ENCODE measurements around the gene SOX4. TPM values are rescaled to one million over a fixed set of nuclear protein-coding genes. Genes with fewer than 3 reads are reported as not detected.

The SOX4 gene
- total RNA-seq, 1 donor from 2014 or later = 147 TPM

DNA sequence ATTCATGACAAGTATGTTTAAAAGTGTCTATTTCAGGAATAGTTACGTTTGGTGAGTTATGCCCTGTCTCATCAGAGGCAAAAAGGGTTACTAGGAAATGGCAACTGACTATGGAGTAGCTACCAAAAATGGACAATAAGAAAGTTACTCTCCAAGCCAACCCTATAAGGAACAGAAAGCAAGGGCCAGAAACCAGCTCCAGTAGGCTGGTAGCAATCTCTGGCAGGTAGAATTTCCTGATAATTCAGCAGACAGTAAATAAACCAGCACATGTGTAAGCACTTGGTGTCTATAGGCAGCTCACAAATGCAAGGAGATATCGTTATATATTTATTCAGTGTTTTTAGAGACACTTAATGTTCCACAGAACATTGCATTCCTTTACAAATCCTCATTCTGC is 20.3 kb downstream of the SOX4 start:
- TF ChIP-seq, protein P1, sequence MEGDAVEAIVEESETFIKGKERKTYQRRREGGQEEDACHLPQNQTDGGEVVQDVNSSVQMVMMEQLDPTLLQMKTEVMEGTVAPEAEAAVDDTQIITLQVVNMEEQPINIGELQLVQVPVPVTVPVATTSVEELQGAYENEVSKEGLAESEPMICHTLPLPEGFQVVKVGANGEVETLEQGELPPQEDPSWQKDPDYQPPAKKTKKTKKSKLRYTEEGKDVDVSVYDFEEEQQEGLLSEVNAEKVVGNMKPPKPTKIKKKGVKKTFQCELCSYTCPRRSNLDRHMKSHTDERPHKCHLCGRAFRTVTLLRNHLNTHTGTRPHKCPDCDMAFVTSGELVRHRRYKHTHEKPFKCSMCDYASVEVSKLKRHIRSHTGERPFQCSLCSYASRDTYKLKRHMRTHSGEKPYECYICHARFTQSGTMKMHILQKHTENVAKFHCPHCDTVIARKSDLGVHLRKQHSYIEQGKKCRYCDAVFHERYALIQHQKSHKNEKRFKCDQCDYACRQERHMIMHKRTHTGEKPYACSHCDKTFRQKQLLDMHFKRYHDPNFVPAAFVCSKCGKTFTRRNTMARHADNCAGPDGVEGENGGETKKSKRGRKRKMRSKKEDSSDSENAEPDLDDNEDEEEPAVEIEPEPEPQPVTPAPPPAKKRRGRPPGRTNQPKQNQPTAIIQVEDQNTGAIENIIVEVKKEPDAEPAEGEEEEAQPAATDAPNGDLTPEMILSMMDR (IDR thresholded peaks at IDR 0.05; ENCODE audit: insufficient read depth, low read length, poor library complexity, severe bottlenecking) = no peak
- no peaks in the 10 kb centered on the region for H3K36me3 ChIP-seq (ENCODE audit: control insufficient read depth, insufficient read depth, low read length)
- DNase-seq (ENCODE audit: low read depth) = no peak
- no peaks in the 10 kb centered on the region for H3K27me3 ChIP-seq (ENCODE audit: control insufficient read depth, insufficient read depth, low read length)
- no peak overlapping the region for H3K4me3 ChIP-seq (ENCODE audit: low read depth, low read length)

- no peak for DNase-seq (ENCODE audit: low read depth)
- TF ChIP-seq, protein P1 (IDR thresholded peaks at IDR 0.05; ENCODE audit: insufficient read depth, low read length, poor library complexity, severe bottlenecking) = no peak
- H3K27me3 ChIP-seq (ENCODE audit: control insufficient read depth, insufficient read depth, low read length) = no peaks in the 10 kb centered on the region
- H3K36me3 ChIP-seq (ENCODE audit: control insufficient read depth, insufficient read depth, low read length) = no peaks in the 10 kb centered on the region
- no peak overlapping the region for H3K4me3 ChIP-seq (ENCODE audit: low read depth, low read length)
These were observed 20.7 kb downstream of the SOX4 start for GRCh38 chr6:21614226-21614625.

GRCh38 chr6:21615504-21615903 is 22.0 kb downstream of the SOX4 start:
- Histone ChIP-seq H3K4me3 (ENCODE audit: low read depth, low read length) (no peak overlapping the region), H3K27me3 (ENCODE audit: control insufficient read depth, insufficient read depth, low read length) (no peaks in the 10 kb centered on the region), H3K36me3 (ENCODE audit: control insufficient read depth, insufficient read depth, low read length) (no peaks in the 10 kb centered on the region)
- TF ChIP-seq, protein P1 (IDR thresholded peaks at IDR 0.05; ENCODE audit: insufficient read depth, low read length, poor library complexity, severe bottlenecking) = no peak
- no peak for DNase-seq (ENCODE audit: low read depth)

GRCh38 chr6:21616005-21616404 is 22.5 kb downstream of the SOX4 start:
- TF ChIP-seq, protein P1 (IDR thresholded peaks at IDR 0.05; ENCODE audit: insufficient read depth, low read length, poor library complexity, severe bottlenecking) = no peak
- DNase-seq (ENCODE audit: low read depth) = no peak

DNA sequence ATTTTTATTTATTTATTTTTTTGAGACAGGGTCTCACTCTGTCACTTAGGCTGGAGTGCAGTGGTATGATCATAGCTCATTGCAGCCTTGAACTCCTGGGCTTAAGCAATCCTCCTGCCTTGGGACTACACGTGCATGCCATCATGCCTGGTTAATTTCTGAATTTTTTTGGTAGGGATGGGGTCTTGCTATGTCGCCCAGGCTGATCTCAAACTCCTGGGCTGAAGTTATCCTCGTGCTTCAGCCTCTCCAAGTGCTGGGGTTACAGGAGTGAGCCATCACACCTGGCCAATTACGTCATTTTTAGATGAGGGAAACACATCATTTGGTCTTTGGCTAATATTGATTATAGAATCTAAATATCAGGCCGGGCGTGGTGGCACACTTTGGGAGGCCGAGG is 32.1 kb downstream of the SOX4 start:
- no peak for DNase-seq (ENCODE audit: low read depth)
- H3K4me3 ChIP-seq (ENCODE audit: low read depth, low read length) = no peak overlapping the region
- TF ChIP-seq, protein P1 (IDR thresholded peaks at IDR 0.05; ENCODE audit: insufficient read depth, low read length, poor library complexity, severe bottlenecking) = no peak
- H3K36me3 ChIP-seq (ENCODE audit: control insufficient read depth, insufficient read depth, low read length) = no peaks in the 10 kb centered on the region
- no peaks in the 10 kb centered on the region for H3K27me3 ChIP-seq (ENCODE audit: control insufficient read depth, insufficient read depth, low read length)

More at GRCh38 chr6:21616005-21616404, 22.5 kb downstream of the SOX4 start:
- Histone ChIP-seq H3K4me3 (ENCODE audit: low read depth, low read length) (no peak overlapping the region), H3K27me3 (ENCODE audit: control insufficient read depth, insufficient read depth, low read length) (no peaks in the 10 kb centered on the region), H3K36me3 (ENCODE audit: control insufficient read depth, insufficient read depth, low read length) (no peaks in the 10 kb centered on the region)

- TF ChIP-seq, protein P1 (IDR thresholded peaks at IDR 0.05; ENCODE audit: insufficient read depth, low read length, poor library complexity, severe bottlenecking) = no peak
- Histone ChIP-seq H3K36me3 (ENCODE audit: control insufficient read depth, insufficient read depth, low read length) (no peaks in the 10 kb centered on the region), H3K27me3 (ENCODE audit: control insufficient read depth, insufficient read depth, low read length) (no peaks in the 10 kb centered on the region), H3K4me3 (ENCODE audit: low read depth, low read length) (no peak overlapping the region)
- no peak for DNase-seq (ENCODE audit: low read depth)
These were observed 33.2 kb downstream of the SOX4 start for GRCh38 chr6:21626756-21627155.
